T-helper 1 cell treated with Interleukin-12 subunit alpha and Interleukin-12 subunit beta and Interleukin-4 antibody, amounts not matched to agents 30 ng/mL and 1 ng/mL, for 36 hours (primary cell): ENCODE measurements around the gene TRHDE. TPM values are rescaled to one million over a fixed set of nuclear protein-coding genes. Genes with fewer than 3 reads are reported as not detected.

Experiments
- intact Hi-C: fragments of 100-400 bp; cut with micrococcal nuclease; formaldehyde crosslinking; loops from one replicate; pipeline ENCODE4 v1.15.1; 2024
- total RNA-seq: library from RNA; stranded (reverse); gene quantifications from 2 replicates; pipeline ENCODE4 v1.2.3, GENCODE V29; 2022

The TRHDE gene
- total RNA-seq, 1 donor from 2014 or later = not detected

GRCh38 chr12:72273851-72274351, 1.7 kb downstream of the TRHDE start:
- intact Hi-C loops = no loop called here

DNA sequence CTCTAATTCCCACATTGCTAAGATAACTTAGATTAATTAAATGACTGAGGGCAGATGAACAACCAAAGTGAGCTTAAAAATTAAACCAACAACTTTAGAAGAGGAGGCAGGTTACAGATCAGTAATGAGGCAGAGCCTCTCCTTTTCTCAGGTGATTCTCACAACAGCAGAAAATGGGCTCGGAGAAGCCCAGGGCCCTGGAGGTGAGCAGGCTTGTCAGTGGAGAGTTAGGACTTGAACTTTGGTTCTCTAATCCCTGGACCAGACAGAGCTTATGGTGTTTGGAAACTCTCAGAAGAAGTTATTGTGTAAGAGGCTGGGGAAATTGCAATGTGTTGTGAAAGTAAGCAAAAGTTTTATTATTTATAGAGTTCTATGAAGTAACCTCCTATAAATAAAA, 2.8 kb downstream of the TRHDE start:
- intact Hi-C loops = no loop called here

- intact Hi-C loops = no loop called here
Observed at GRCh38 chr12:72275526-72275925, 3.4 kb downstream of the TRHDE start.

DNA sequence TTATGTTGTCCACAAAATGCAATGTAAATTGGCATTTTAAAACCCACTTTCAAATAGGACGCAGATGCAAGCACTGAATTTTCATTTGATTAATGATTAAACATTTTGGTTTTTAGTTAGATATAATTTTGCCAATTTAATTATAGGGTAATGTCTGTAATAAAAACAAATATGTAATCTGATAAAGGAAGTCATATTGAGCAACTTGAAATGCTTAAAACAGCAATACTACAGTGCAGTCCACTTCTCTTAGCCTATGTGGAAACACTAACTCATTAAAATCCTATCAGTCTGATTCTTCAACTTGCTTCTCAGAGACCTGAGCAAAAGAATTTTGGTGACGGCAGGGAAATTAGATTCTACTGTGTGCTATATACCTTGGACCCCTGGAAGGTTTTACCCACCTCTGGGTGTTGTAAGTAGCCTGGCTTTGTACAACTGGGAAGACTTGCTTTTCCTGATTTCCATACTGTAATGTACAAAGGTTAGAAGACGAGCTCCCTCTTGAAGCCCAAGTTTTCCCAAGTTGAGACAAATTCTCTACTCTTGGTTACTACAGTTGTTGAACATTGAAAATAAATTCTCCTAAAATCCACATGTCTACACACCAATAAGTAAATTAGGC, 4.1 kb downstream of the TRHDE start:
- intact Hi-C loops = no loop called here

GRCh38 chr12:72277415-72277814, 5.2 kb downstream of the TRHDE start:
- intact Hi-C loops = no loop called here

DNA sequence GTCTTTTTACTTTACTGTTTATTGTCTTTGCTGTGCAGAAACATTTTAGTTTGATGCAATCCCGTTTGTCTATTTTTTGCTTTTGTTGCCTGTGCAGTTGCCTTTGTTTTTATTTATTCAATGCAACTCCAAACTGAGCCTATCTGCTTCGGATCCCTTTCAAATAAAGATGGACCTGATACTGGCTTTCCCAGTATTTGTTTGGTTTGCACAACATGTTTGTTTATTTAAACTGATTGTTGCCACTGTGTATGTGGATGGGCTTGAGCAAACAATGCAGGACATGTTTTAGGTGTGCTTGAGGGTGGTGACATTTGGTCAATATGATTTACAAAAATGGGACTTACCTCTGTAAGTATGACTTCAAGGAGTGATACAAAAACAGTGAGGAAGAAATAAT, 6.7 kb downstream of the TRHDE start:
- intact Hi-C loops = no loop called here

- intact Hi-C loops = no loop called here
Observed at GRCh38 chr12:72281126-72281525, 9.0 kb downstream of the TRHDE start.

DNA sequence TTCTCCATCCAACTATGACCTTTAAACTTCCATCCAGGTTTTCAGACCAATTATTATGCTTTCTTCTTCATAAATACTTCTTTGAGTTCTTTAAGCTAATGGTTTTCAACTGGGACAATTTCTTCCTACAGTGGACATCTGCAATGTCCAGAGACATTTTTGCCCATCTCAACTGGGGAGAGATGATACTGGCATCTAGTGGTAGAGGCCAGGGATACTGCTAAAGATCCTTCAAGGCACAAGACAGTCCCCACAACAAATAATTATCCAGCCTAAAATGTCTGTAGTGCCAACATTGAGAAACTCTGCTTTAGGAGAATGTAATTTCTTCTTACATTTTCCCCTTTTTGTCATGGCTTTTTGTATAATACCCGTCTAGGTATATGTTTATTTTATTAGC, 10.6 kb downstream of the TRHDE start:
- intact Hi-C loops = no loop called here

- intact Hi-C loops = no loop called here
Observed at GRCh38 chr12:72285861-72286260, 13.7 kb downstream of the TRHDE start.

- intact Hi-C loops = no loop called here
Observed at GRCh38 chr12:72286526-72286925, 14.4 kb downstream of the TRHDE start.

- intact Hi-C loops = no loop called here
Observed at GRCh38 chr12:72288436-72288835, 16.3 kb downstream of the TRHDE start.

DNA sequence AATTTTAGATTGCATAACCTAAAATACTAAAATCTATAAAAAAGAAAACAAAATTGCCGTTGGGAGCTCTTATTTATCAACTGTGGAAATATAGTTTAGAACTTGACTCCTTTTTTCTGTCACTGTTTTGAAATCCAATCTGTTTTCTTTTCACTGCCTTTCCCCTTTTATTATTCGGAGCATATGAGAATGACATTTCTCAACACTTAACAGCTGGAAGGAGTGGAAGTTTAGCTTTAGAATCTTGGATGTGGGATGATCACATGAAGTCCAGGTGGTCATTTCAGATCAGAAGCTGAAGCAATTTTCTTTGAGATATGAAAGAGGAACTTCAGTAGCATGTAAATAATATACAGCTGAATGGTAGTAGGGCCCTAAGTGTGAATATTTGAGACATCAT, 16.7 kb downstream of the TRHDE start:
- intact Hi-C loops = no loop called here

GRCh38 chr12:72289633-72290032, 17.5 kb downstream of the TRHDE start:
- intact Hi-C loops = no loop called here

DNA sequence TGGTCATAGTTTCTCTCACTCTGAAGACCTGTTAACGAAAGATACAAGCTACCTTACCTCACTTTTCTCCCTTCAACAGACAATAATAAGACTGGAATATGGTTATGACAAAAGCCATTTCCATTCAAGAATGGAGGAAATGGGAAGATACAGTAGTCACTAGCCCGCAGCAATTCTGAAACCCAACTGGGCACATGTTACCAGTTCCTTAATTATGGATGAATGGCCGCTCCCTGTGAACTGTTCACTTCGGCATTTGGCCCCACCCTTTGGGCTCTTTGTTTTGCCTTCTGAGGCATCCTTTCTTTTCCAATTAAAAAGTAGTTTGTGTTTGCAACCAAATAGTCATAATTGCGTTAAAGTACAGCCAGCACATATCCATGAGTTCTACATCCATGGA, 19.0 kb downstream of the TRHDE start:
- intact Hi-C loops = no loop called here

- intact Hi-C loops = no loop called here
Observed at GRCh38 chr12:72293701-72294100, 21.5 kb downstream of the TRHDE start.

DNA sequence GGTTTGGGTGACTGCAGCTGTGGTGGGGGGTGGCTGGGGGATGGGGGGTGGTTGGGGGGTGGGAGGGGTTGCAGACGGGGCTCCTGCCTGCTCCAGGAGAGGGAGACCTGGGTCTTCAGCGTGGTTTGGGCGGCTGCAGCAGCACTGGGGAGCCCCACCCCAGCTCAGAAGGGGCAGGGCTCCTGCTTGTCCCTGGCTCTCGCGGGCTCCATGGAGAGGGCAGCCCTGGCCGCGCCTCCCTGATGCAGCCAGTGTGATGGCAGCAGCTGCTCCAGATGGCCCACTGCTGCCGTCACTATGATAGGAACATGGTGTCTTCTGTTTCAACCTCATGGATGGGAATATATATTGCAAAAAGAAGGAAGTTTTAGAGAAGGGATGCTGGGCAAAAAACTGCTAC, 22.9 kb downstream of the TRHDE start:
- intact Hi-C loops = no loop called here

DNA sequence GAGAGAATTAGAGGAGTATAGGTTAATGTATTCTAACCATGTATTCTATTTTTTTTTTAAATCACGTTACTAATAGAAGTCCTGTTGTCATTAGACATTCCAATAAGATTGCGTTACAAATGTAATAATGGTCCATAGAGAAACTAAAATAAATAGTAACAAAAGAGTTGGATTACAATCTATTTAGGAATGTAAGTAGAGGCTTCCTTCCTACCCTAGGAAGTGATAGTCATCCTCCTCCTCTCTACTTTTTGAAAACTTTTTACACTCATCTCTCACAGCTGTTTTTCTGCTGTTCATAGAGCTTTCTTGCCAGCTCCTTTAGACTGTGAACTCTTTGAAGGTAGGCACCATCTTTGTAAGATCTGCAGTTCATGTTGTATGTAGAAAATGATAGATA, 23.6 kb downstream of the TRHDE start:
- intact Hi-C loops = no loop called here

- intact Hi-C loops = no loop called here
Observed at GRCh38 chr12:72296389-72296788, 24.2 kb downstream of the TRHDE start.

DNA sequence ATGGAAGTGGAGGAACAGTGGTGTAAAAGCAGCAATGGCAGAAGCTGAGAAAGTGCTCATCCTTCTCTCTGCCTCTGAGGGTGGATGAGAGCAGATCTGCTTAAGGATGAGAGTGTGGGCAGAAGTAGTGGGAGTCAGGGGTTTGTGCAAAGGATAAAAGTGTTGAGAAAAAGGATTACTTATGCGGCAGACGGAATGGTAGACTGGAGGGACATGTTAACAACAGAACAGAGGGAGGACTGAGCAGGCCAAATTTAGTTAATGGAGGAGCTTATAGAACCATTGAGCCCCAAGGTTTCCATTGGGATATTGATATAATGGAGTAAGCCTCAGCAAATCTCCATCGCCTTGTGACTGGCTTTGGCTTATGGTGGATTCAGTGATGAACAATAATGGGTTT, 25.5 kb downstream of the TRHDE start:
- intact Hi-C loops = no loop called here

DNA sequence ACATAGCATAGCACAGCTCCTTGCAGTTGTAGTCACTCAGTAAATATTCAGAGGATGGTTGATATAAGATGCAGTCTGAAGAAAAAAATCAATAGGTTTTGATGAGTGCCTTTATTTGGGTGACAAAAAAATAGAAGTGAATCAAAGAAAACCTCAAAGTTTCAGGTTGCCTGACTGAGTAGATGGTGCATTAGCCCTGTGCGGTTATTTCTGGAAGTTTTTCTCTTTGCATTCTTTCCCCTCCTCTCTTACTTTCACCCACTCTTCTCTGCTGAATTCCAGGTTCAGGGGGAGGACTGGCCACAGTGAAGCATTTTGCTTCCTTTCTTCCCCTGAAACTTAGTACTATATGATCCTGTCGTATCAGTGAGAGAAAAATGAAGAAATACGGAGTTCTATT, 28.6 kb downstream of the TRHDE start:
- intact Hi-C loops = no loop called here

GRCh38 chr12:72304751-72305150, 32.6 kb downstream of the TRHDE start:
- intact Hi-C loops = no loop called here

GRCh38 chr12:72307229-72307628, 35.1 kb downstream of the TRHDE start:
- intact Hi-C loops = no loop called here

DNA sequence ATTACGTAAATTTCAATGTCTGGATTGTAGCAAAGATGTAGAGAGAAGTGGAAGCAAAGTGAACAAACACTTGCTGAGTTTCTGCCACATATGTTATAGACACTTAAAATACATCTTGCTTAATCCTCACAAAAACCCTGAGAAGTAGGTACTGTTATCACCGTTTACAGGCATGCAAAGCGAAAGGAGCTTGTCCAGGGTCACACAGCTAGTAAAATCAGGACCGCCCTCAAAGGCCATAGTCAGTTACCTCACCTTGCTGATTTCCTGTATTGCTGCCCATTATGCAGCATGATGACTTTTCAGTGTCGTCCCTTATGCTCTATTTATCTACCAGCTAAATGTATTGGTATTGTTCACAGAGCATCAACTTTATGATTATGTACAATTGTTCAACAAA, 39.8 kb downstream of the TRHDE start:
- intact Hi-C loops = no loop called here

GRCh38 chr12:72313806-72314205, 41.6 kb downstream of the TRHDE start:
- intact Hi-C loops = no loop called here
